B cell (primary cell): Measurements from ENCODE around the gene DAP. TPM values are rescaled to one million over a fixed set of nuclear protein-coding genes. Genes with fewer than 3 reads are reported as not detected.

Experiments
- ATAC-seq: fragments of 200-7000 bp; cut with Tn5 transposase; one replicate; pipeline ENCODE4 v1.10.0; 2021; ENCODE audit warnings: low read depth, mild to moderate bottlenecking, moderate number of reproducible peaks, moderate library complexity
- CTCF ChIA-PET: fragments of 350-600 bp; sonication (Branson Sonifier 250); formaldehyde crosslinking; loops from one replicate; lab custom pipeline; 2021; ENCODE audit warnings: antibody characterized with exemption, inconsistent platforms; lab: Charles Lee
- POLR2A ChIA-PET: fragments of 350-600 bp; sonication (Branson Sonifier 250); formaldehyde crosslinking; loops from one replicate; lab custom pipeline; 2021; ENCODE audit warnings: antibody characterized with exemption; lab: Charles Lee
- DNase-seq: peaks from one replicate; pipeline ENCODE4 v3.0.0; 2013
- H2AFZ ChIP-seq: 2 replicates; pipeline ENCODE4 v1.6.1; 2012; ENCODE audit warnings: mild to moderate bottlenecking, low read depth, low read length; ENCODE audit not compliant: insufficient read depth, poor library complexity, severe bottlenecking
- H3K27ac ChIP-seq, 2 donors: 1 replicate in 1 of 2; 2 replicates in 1 of 2; pipeline ENCODE4 v1.5.1; 2012 to 2013; ENCODE audit warnings: low read length in 2 of 2, mild to moderate bottlenecking in 2 of 2, moderate library complexity in 1 of 2
- H3K27me3 ChIP-seq, 4 experiments: fragments of 200-600 bp in 1 of 4; sonication (generic) in 1 of 4; replicated peaks in 1 of 4; 1 replicate in 2 of 4; 2 replicates in 2 of 4; pipeline versions ENCODE4 v1.6.1 to v1.7.0; 2013 to 2016; ENCODE audit warnings: low read length in 3 of 4, mild to moderate bottlenecking in 2 of 4, mixed read lengths in 1 of 4, moderate library complexity in 1 of 4; ENCODE audit not compliant: insufficient read depth in 4 of 4, control insufficient read depth in 3 of 4; ENCODE audit errors: control extremely low read depth in 1 of 4
- H3K36me3 ChIP-seq, 2 experiments: replicated peaks in 1 of 2; 1 replicate in 1 of 2; 2 replicates in 1 of 2; pipeline versions ENCODE4 v1.6.1 to v1.7.1; 2013; ENCODE audit warnings: low read length in 1 of 2; ENCODE audit not compliant: insufficient read depth in 2 of 2, control insufficient read depth in 1 of 2; ENCODE audit errors: control extremely low read depth in 1 of 2, extremely low read depth in 1 of 2
- H3K4me1 ChIP-seq, 2 donors: fragments of 200-600 bp in 1 of 2; sonication (generic) in 1 of 2; 1 replicate in 1 of 2; 2 replicates in 1 of 2; pipeline versions ENCODE4 v1.5.1 to v1.6.1; 2013 to 2017; ENCODE audit warnings: low read length in 2 of 2; ENCODE audit not compliant: control insufficient read depth in 2 of 2, insufficient read depth in 2 of 2
- H3K4me2 ChIP-seq: replicated peaks from 2 replicates; pipeline ENCODE3; 2012; ENCODE audit warnings: mild to moderate bottlenecking, low read depth, low read length; ENCODE audit not compliant: poor library complexity, severe bottlenecking
- H3K4me3 ChIP-seq, 5 experiments: fragments of 200-600 bp in 1 of 5; sonication (generic) in 1 of 5; 1 replicate in 3 of 5; 2 replicates in 2 of 5; pipeline versions ENCODE4 v1.5.1 to v1.7.0; 2011 to 2016; ENCODE audit warnings: low read length in 4 of 5, mild to moderate bottlenecking in 4 of 5, low read depth in 2 of 5, control low read depth in 1 of 5, moderate library complexity in 1 of 5; ENCODE audit not compliant: insufficient read depth in 1 of 5; ENCODE audit errors: control extremely low read depth in 1 of 5, extremely low read depth in 1 of 5
- H3K79me2 ChIP-seq: fragments of 200-600 bp; sonication (generic); one replicate; pipeline ENCODE4 v1.6.0; 2016; ENCODE audit warnings: low read length; ENCODE audit not compliant: control insufficient read depth, insufficient read depth
- H3K9ac ChIP-seq: fragments of 200-600 bp; sonication (generic); 2 replicates; pipeline ENCODE4 v1.6.1; 2017; ENCODE audit warnings: mild to moderate bottlenecking, low read length, moderate library complexity
- H3K9me3 ChIP-seq, 3 donors: one replicate each; pipeline versions ENCODE4 v1.6.1 to v1.7.1; 2013; ENCODE audit warnings: low read length in 2 of 3; ENCODE audit not compliant: control insufficient read depth in 2 of 3, insufficient read depth in 1 of 3; ENCODE audit errors: control extremely low read depth in 1 of 3
- H4K20me1 ChIP-seq: 2 replicates; pipeline ENCODE4 v1.6.0; 2012; ENCODE audit warnings: mild to moderate bottlenecking, low read length; ENCODE audit not compliant: insufficient read depth, control insufficient read depth, poor library complexity, severe bottlenecking
- H3K27ac Mint-ChIP-seq: one replicate; pipeline ENCODE4 v1.8.0; 2021; ENCODE audit warnings: mixed read lengths
- H3K27me3 Mint-ChIP-seq: one replicate; pipeline ENCODE4 v1.8.0; 2021; ENCODE audit warnings: mixed read lengths
- H3K4me1 Mint-ChIP-seq: one replicate; pipeline ENCODE4 v1.8.0; 2021; ENCODE audit warnings: mixed read lengths
- H3K4me3 Mint-ChIP-seq: one replicate; pipeline ENCODE4 v1.8.0; 2021; ENCODE audit warnings: mixed read lengths
- H3K9me3 Mint-ChIP-seq: one replicate; pipeline ENCODE4 v1.8.0; 2022; ENCODE audit warnings: mixed read lengths; ENCODE audit not compliant: insufficient read depth
- EZH2 ChIP-seq: IDR thresholded peaks from 2 replicates; pipeline ENCODE4 v1.6.1; 2012; ENCODE audit warnings: borderline replicate concordance, low read depth, mild to moderate bottlenecking, moderate library complexity, low read length; ENCODE audit not compliant: insufficient read depth, poor library complexity, severe bottlenecking
- WGBS: methylation state at CpG from one replicate; pipeline ENCODE4 v1.1.5; 2013; ENCODE audit warnings: missing lambda C conversion rate; ENCODE audit not compliant: insufficient coverage; 5-methylcytosine and 5-hydroxymethylcytosine counted together
- intact Hi-C: fragments of 100-400 bp; cut with micrococcal nuclease; formaldehyde crosslinking; loops from one replicate; pipeline ENCODE4 v1.10.0; 2022
- polyA plus RNA-seq: library from polyadenylated mRNA; depleted of rRNA; stranded (reverse); fragments of >200 nt; gene quantifications from 2 replicates; pipeline ENCODE4 v1.2.3, GENCODE V29; 2012
- total RNA-seq, 2 donors: library from RNA; stranded (reverse); fragments of 120-200 nt in 1 of 2; gene quantifications; 1 replicate in 1 of 2; 2 replicates in 1 of 2; pipeline versions ENCODE4 v1.2.3 to v1.2.4, GENCODE V29; 2013 to 2022
- TF ChIP-seq, protein P1 (sequence below): fragments of 200-600 bp; IDR thresholded peaks from one replicate; pipeline ENCODE4 v1.8.0; 2022; ENCODE audit warnings: antibody characterized with exemption, mild to moderate bottlenecking

DAP gene
- total and polyA plus RNA-seq, 2 donors (not counting 1 experiment from before 2014, with no cell fraction given) = 42.6 to 49.8 TPM

DNA sequence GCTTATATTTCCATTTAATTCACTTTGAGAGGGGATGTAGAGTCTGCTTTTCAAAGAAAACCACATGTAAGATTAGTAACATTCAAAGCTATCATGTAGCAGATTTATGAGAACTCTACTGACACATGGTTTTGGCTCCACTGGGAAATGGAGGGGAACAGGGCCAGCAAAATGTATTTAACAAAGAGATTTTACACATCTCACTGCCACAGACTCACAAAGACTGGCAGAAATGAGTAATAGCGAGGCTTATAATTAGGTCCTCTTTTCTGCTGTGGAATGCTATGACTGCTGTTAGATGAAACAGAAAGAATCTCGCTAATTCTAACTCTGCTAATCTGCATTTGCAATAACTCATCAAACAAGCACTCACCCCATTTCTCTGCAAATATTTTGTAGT lies 4.5 kb downstream of the DAP start:
- Histone ChIP-seq H3K9me3 (no peaks in the 10 kb centered on the region), H3K79me2 (peaks cover 69% of the 10 kb centered on the region), H3K4me3 (no peak overlapping the region), H3K4me1 (peaks cover 12 to 34% of the 10 kb centered on the region in 2 donors), H2AFZ (no peak overlapping the region), H3K9ac (no peak overlapping the region), H4K20me1 (peaks cover 29% of the 10 kb centered on the region), H3K27ac (peak overlapping the region in 1 of 2 donors; percentile 10), H3K27me3 (no peaks in the 10 kb centered on the region), H3K4me2 (no peak overlapping the region), H3K36me3 (peaks cover 0 to 28% of the 10 kb centered on the region in 2 experiments)
- no CpG with 5 or more reads among the region's 2 CpGs for WGBS
- Mint-ChIP-seq H3K27me3 (no peaks in the 10 kb centered on the region), H3K4me1 (peaks cover 54% of the 10 kb centered on the region), H3K4me3 (no peak overlapping the region), H3K9me3 (no peaks in the 10 kb centered on the region), H3K27ac (peak overlapping the region; percentile 5)
- DNase-seq = no peak
- ChIA-PET POLR2A (no interaction called here), CTCF (no interaction called here)
- no peak for TF ChIP-seq EZH2
- TF ChIP-seq, protein P1, sequence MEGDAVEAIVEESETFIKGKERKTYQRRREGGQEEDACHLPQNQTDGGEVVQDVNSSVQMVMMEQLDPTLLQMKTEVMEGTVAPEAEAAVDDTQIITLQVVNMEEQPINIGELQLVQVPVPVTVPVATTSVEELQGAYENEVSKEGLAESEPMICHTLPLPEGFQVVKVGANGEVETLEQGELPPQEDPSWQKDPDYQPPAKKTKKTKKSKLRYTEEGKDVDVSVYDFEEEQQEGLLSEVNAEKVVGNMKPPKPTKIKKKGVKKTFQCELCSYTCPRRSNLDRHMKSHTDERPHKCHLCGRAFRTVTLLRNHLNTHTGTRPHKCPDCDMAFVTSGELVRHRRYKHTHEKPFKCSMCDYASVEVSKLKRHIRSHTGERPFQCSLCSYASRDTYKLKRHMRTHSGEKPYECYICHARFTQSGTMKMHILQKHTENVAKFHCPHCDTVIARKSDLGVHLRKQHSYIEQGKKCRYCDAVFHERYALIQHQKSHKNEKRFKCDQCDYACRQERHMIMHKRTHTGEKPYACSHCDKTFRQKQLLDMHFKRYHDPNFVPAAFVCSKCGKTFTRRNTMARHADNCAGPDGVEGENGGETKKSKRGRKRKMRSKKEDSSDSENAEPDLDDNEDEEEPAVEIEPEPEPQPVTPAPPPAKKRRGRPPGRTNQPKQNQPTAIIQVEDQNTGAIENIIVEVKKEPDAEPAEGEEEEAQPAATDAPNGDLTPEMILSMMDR = no peak
- intact Hi-C loops = no loop called here
- no peak for ATAC-seq

DNA sequence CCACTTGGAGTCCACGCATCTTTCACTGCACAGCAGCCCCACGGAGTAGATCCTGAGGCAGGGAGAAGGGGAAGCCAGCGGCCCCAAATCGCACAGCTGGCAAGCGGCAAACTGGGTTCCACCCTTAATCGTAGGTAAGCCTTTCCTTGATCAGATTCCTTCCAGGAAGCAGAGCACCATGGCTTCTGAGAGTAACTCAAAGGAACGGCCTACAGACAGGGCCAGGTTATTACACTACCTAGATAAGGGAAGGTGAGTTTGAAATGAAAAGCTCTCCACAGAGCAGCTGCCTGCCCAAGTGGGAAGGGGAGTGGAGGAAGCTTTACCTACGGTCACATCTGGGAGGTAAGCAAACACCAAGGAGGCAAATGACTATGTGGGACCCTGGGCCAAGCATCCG lies 7.9 kb downstream of the DAP start:
- Histone ChIP-seq H3K27ac (no peak overlapping the region), H3K79me2 (peaks cover 79% of the 10 kb centered on the region), H3K9ac (no peak overlapping the region), H3K9me3 (no peaks in the 10 kb centered on the region), H3K4me3 (no peak overlapping the region), H3K4me1 (peaks cover 0 to 12% of the 10 kb centered on the region in 2 donors), H3K4me2 (no peak overlapping the region), H2AFZ (no peak overlapping the region), H3K36me3 (peaks cover 0 to 53% of the 10 kb centered on the region in 2 experiments), H4K20me1 (peaks cover 49% of the 10 kb centered on the region), H3K27me3 (no peaks in the 10 kb centered on the region)
- ATAC-seq = no peak
- no peak overlapping the region for H3K4me3 Mint-ChIP-seq
- intact Hi-C loops = no loop called here
- H3K9me3 Mint-ChIP-seq = no peaks in the 10 kb centered on the region
- WGBS = 98% methylated on average over 8 of the region's 9 CpGs
- POLR2A ChIA-PET = no interaction called here
- CTCF ChIA-PET = interaction anchor here (1.0 kb wide), 1 partner anchor 58 kb away, joined by 3 read pairs; no protein-coding TSS in a partner anchor
- no peaks in the 10 kb centered on the region for H3K27me3 Mint-ChIP-seq
- H3K4me1 Mint-ChIP-seq = peaks cover 35% of the 10 kb centered on the region
- H3K27ac Mint-ChIP-seq = no peak overlapping the region
- no peak for DNase-seq
- no peak for TF ChIP-seq EZH2
- TF ChIP-seq, protein P1 = no peak
